Measurements from ENCODE around the gene NEK10. TPM values are rescaled to one million over a fixed set of nuclear protein-coding genes. Genes with fewer than 3 reads are reported as not detected.

Gene NEK10
- total and polyA plus RNA-seq, 2 of the 13 experiments (the other 11 are each of a cell fraction or from before 2014, with no cell fraction given): 2.8 to 14.2 TPM

DNA sequence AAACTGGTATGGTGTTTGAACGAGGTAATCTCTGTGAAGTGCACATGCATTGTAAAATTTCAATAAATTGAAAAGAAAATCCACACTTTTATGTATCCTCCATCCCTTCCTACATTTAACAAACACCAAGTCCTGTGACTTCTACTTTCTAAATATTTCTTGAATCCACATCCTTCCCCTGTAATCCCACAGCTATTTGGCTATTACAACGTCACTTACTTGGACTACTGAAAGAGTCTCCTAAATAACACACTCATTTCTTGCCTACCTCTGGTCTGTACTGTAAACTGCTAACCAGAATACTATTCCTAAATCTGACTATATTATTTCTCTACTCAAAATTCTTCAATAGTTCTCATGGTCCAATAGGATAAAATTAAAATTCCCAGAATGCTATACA, 176.1 kb downstream of the NEK10 start (continued):
- TF ChIP-seq, protein P1, sequence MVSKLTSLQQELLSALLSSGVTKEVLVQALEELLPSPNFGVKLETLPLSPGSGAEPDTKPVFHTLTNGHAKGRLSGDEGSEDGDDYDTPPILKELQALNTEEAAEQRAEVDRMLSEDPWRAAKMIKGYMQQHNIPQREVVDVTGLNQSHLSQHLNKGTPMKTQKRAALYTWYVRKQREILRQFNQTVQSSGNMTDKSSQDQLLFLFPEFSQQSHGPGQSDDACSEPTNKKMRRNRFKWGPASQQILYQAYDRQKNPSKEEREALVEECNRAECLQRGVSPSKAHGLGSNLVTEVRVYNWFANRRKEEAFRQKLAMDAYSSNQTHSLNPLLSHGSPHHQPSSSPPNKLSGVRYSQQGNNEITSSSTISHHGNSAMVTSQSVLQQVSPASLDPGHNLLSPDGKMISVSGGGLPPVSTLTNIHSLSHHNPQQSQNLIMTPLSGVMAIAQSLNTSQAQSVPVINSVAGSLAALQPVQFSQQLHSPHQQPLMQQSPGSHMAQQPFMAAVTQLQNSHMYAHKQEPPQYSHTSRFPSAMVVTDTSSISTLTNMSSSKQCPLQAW (CRISPR knock-in tag; IDR thresholded peaks at IDR 0.05): no peak
- TF ChIP-seq ZNF484 (CRISPR knock-in tag; IDR thresholded peaks at IDR 0.05; ENCODE audit: borderline replicate concordance, low read depth) (no peak), TGIF2 (CRISPR knock-in tag; IDR thresholded peaks at IDR 0.05) (no peak)

GRCh38 chr3:27186013-27186412, 183.2 kb downstream of the NEK10 start:
- FAIRE-seq (no peak), DNase-seq (ENCODE audit: low spot score) (no peak), ATAC-seq (no peak)
- in situ Hi-C loops (cut with HindIII; ENCODE audit: extremely low pct_ligation_motif_present, low pct_unique_long_range_greater_than_20kb) (no loop called here), intact Hi-C loops (cut with micrococcal nuclease; ENCODE audit: unreplicated experiment) (no loop called here)
- WGBS (ENCODE audit: low lambda C conversion rate): 95% methylated on average over 5 of the region's 5 CpGs
- no peak overlapping the region for H3K27ac ChIP-seq (ENCODE audit: extremely low read length, insufficient read depth, low read length)
- ChIA-PET CTCF (ENCODE audit: low intra/inter-chr PET ratio, low total read pairs) (no interaction called here), POLR2A (no interaction called here)
- H3K36me3 ChIP-seq (replicated peaks in 1 of 2; ENCODE audit: control insufficient read depth in 1 of 2, insufficient read depth in 2 of 2, low read length in 2 of 2): no peaks in the 10 kb centered on the region; a peak in 1 of 5 replicates
- no peak overlapping the region for H3K4me2 ChIP-seq (ENCODE audit: low read depth, low read length)
- H3K9ac ChIP-seq (ENCODE audit: insufficient read depth, low read depth, low read length): no peak overlapping the region
- TF ChIP-seq HBP1 (CRISPR knock-in tag; IDR thresholded peaks at IDR 0.05; ENCODE audit: low read depth) (no peak), CEBPB (IDR thresholded peaks at IDR 0.05; ENCODE audit: borderline replicate concordance, low read depth, low read length) (peak; percentile 68)
- no peak overlapping the region for H3K4me3 ChIP-seq (replicated peaks in 1 of 3; ENCODE audit: insufficient read depth in 1 of 3, low read depth in 2 of 3, low read length in 3 of 3)
- H3K9me3 ChIP-seq (ENCODE audit: low read length): no peaks in the 10 kb centered on the region
- no peak overlapping the region for H2AFZ ChIP-seq (ENCODE audit: low read length)
- no peaks in the 10 kb centered on the region for H3K79me2 ChIP-seq (ENCODE audit: insufficient read depth, low read length)
- no TSS peak for BruUV-seq (replicated peaks)
- no peaks in the 10 kb centered on the region for H3K27me3 ChIP-seq (ENCODE audit: control insufficient read depth in 1 of 2, insufficient read depth in 2 of 2, low read length in 2 of 2)
- H4K20me1 ChIP-seq (ENCODE audit: insufficient read depth, low read length): no peaks in the 10 kb centered on the region
- H3K4me1 ChIP-seq (ENCODE audit: insufficient read depth, low read length): no peaks in the 10 kb centered on the region

All from HepG2 (cell line).